H1 (cell line): Measurements from ENCODE around the gene PFDN1. TPM values are rescaled to one million over a fixed set of nuclear protein-coding genes. Genes with fewer than 3 reads are reported as not detected.

Source experiments
- CTCF ChIA-PET: fragments of 300-600 bp; sonication (Branson Sonifier 250); formaldehyde crosslinking; loops from one replicate; lab custom pipeline; 2021; ENCODE audit not compliant: partially characterized antibody; lab: Charles Lee
- POLR2A ChIA-PET: fragments of 300-600 bp; sonication (Branson Sonifier 250); formaldehyde crosslinking; loops from one replicate; lab custom pipeline; 2021; ENCODE audit warnings: inconsistent platforms; ENCODE audit not compliant: partially characterized antibody; lab: Charles Lee
- DNase-seq, 2 experiments: peaks; one replicate each; pipeline versions ENCODE4 v3.0.0 to v3.0.0-alpha.2; 2010 to 2022; ENCODE audit warnings: low spot score in 2 of 2, low read depth in 1 of 2, mixed read lengths in 1 of 2
- FAIRE-seq: peaks from 2 replicates; lab custom pipeline; 2011; peaks lifted over from hg19 to GRCh38; lab: Jason Lieb, UNC
- H2AFZ ChIP-seq: 2 replicates; pipeline ENCODE4 v1.8.1; 2012; ENCODE audit warnings: low read length, inconsistent platforms
- H2AK5ac ChIP-seq: 2 replicates; pipeline ENCODE4 v1.6.1; 2013; ENCODE audit warnings: low read depth, low read length
- H2BK120ac ChIP-seq: replicated peaks from 2 replicates; pipeline ENCODE3; 2013; ENCODE audit warnings: low read depth, low read length, inconsistent platforms
- H2BK12ac ChIP-seq: 2 replicates; pipeline ENCODE4 v1.6.1; 2013; ENCODE audit warnings: low read depth, low read length
- H2BK15ac ChIP-seq: 2 replicates; pipeline ENCODE4 v1.6.1; 2013; ENCODE audit warnings: low read length
- H2BK20ac ChIP-seq: 2 replicates; pipeline ENCODE4 v1.6.1; 2013; ENCODE audit warnings: low read length
- H2BK5ac ChIP-seq: 2 replicates; pipeline ENCODE4 v1.6.1; 2013; ENCODE audit warnings: low read depth, low read length
- H3K14ac ChIP-seq: 2 replicates; pipeline ENCODE4 v1.6.1; 2013; ENCODE audit warnings: inconsistent platforms; ENCODE audit not compliant: insufficient read length
- H3K18ac ChIP-seq: 2 replicates; pipeline ENCODE4 v1.6.1; 2013; ENCODE audit warnings: low read length; ENCODE audit errors: extremely low read depth
- H3K23ac ChIP-seq: 2 replicates; pipeline ENCODE4 v1.6.1; 2013; ENCODE audit warnings: inconsistent platforms; ENCODE audit not compliant: insufficient read length
- H3K23me2 ChIP-seq: 2 replicates; pipeline ENCODE4 v1.6.1; 2013; ENCODE audit warnings: low read depth, low read length
- H3K27ac ChIP-seq: 2 replicates; pipeline ENCODE4 v1.6.1; 2011; ENCODE audit warnings: low read depth, low read length, inconsistent platforms
- H3K27me3 ChIP-seq, 4 experiments: replicated peaks in 1 of 4; 1 replicate in 1 of 4; 2 replicates in 3 of 4; pipeline versions ENCODE4 v1.6.1 to v1.8.1; 2011 to 2013; ENCODE audit warnings: low read length in 3 of 4, mild to moderate bottlenecking in 3 of 4, inconsistent platforms in 2 of 4, mixed read lengths in 2 of 4, moderate library complexity in 1 of 4; ENCODE audit not compliant: control insufficient read depth in 3 of 4, insufficient read depth in 3 of 4; ENCODE audit errors: extremely low read depth in 1 of 4
- H3K36me3 ChIP-seq, 4 experiments: 2 replicates each; pipeline versions ENCODE4 v1.6.1 to v1.8.1; 2011 to 2013; ENCODE audit warnings: mild to moderate bottlenecking in 4 of 4, low read length in 3 of 4, moderate library complexity in 2 of 4, control low read depth in 1 of 4, inconsistent platforms in 1 of 4; ENCODE audit not compliant: insufficient read depth in 4 of 4, control insufficient read depth in 2 of 4
- H3K4ac ChIP-seq: replicated peaks from 2 replicates; pipeline ENCODE3; 2013; ENCODE audit warnings: low read length, low read depth, mixed read lengths, inconsistent platforms; ENCODE audit not compliant: insufficient read length
- H3K4me1 ChIP-seq, 4 experiments: replicated peaks in 1 of 4; 1 replicate in 1 of 4; 2 replicates in 3 of 4; pipeline versions ENCODE4 v1.6.1 to v1.8.1; 2011 to 2013; ENCODE audit warnings: low read length in 3 of 4, inconsistent platforms in 2 of 4, mixed read lengths in 1 of 4; ENCODE audit not compliant: insufficient read depth in 4 of 4, control insufficient read depth in 3 of 4
- H3K4me2 ChIP-seq, 2 experiments: 2 replicates each; pipeline versions ENCODE4 v1.6.1 to v1.8.1; 2011 to 2013; ENCODE audit warnings: low read depth in 2 of 2, low read length in 2 of 2, control low read depth in 1 of 2, inconsistent platforms in 1 of 2, mild to moderate bottlenecking in 1 of 2; ENCODE audit not compliant: insufficient read depth in 1 of 2
- H3K4me3 ChIP-seq, 4 experiments: fragments of 200-600, 300-600 bp in 1 of 4; sonication (generic), shearing (Covaris generic), sonication (Bioruptor Twin) in 1 of 4; 2 replicates each; pipeline versions ENCODE4 v1.5.1 to v1.8.1; 2011 to 2016; ENCODE audit warnings: low read length in 4 of 4, low read depth in 3 of 4, control low read depth in 2 of 4, inconsistent platforms in 2 of 4, mild to moderate bottlenecking in 2 of 4, mixed read lengths in 1 of 4, moderate library complexity in 1 of 4; ENCODE audit not compliant: insufficient read depth in 2 of 4; ENCODE audit errors: extremely low read depth in 1 of 4
- H3K56ac ChIP-seq: replicated peaks from 2 replicates; pipeline ENCODE3; 2013; ENCODE audit warnings: low read depth, mild to moderate bottlenecking, mixed read lengths, low read length, inconsistent platforms; ENCODE audit not compliant: insufficient read length
- H3K79me1 ChIP-seq: 2 replicates; pipeline ENCODE4 v1.6.1; 2013; ENCODE audit warnings: low read depth, low read length, control low read depth
- H3K79me2 ChIP-seq, 2 experiments: 2 replicates each; pipeline versions ENCODE4 v1.6.1 to v1.8.1; 2012 to 2013; ENCODE audit warnings: low read length in 2 of 2, mild to moderate bottlenecking in 2 of 2, inconsistent platforms in 1 of 2; ENCODE audit not compliant: insufficient read depth in 2 of 2, control insufficient read depth in 1 of 2
- H3K9ac ChIP-seq, 4 experiments: replicated peaks in 1 of 4; 1 replicate in 1 of 4; 2 replicates in 3 of 4; pipeline versions ENCODE4 v1.6.1 to v1.8.1; 2011 to 2013; ENCODE audit warnings: low read depth in 3 of 4, low read length in 3 of 4, control low read depth in 2 of 4, mild to moderate bottlenecking in 2 of 4, moderate library complexity in 2 of 4, inconsistent platforms in 1 of 4; ENCODE audit errors: extremely low read depth in 1 of 4
- H3K9me3 ChIP-seq, 2 experiments: 2 replicates each; pipeline versions ENCODE4 v1.6.1 to v1.8.1; 2012 to 2013; ENCODE audit warnings: mild to moderate bottlenecking in 2 of 2, moderate library complexity in 2 of 2, control low read depth in 1 of 2, inconsistent platforms in 1 of 2, low read depth in 1 of 2, low read length in 1 of 2, mixed read lengths in 1 of 2; ENCODE audit not compliant: insufficient read depth in 2 of 2
- H4K20me1 ChIP-seq, 2 experiments: replicated peaks in 1 of 2; 2 replicates each; pipeline versions ENCODE3 to v1.8.1; 2011 to 2013; ENCODE audit warnings: inconsistent platforms in 2 of 2, low read length in 2 of 2, mild to moderate bottlenecking in 1 of 2; ENCODE audit not compliant: insufficient read depth in 2 of 2, control insufficient read depth in 1 of 2
- H4K5ac ChIP-seq: 2 replicates; pipeline ENCODE4 v1.6.1; 2013; ENCODE audit warnings: low read length, low read depth, mixed read lengths, inconsistent platforms; ENCODE audit not compliant: insufficient read length
- H4K8ac ChIP-seq: 2 replicates; pipeline ENCODE4 v1.8.0; 2013; ENCODE audit warnings: mild to moderate bottlenecking, moderate library complexity, low read length, inconsistent platforms; ENCODE audit not compliant: insufficient read depth; ENCODE audit errors: extremely low read depth
- H4K91ac ChIP-seq: replicated peaks from 2 replicates; pipeline ENCODE3; 2013; ENCODE audit warnings: low read length, mixed read lengths, inconsistent platforms; ENCODE audit not compliant: insufficient read length
- CTCF ChIP-seq, 3 experiments: IDR thresholded peaks; 1 replicate in 2 of 3; 2 replicates in 1 of 3; pipeline versions ENCODE4 v1.5.1 to v1.6.1; 2011; ENCODE audit warnings: low read length in 3 of 3, mild to moderate bottlenecking in 3 of 3, inconsistent platforms in 2 of 3, low read depth in 1 of 3, moderate library complexity in 1 of 3; ENCODE audit not compliant: insufficient read depth in 1 of 3; ENCODE audit errors: control extremely low read depth in 1 of 3
- EP300 ChIP-seq, 2 experiments: IDR thresholded peaks; 1 replicate in 1 of 2; 2 replicates in 1 of 2; pipeline ENCODE4 v1.6.1; 2011 to 2012; ENCODE audit warnings: low read depth in 2 of 2, low read length in 2 of 2, mild to moderate bottlenecking in 2 of 2, borderline replicate concordance in 1 of 2, inconsistent platforms in 1 of 2, moderate library complexity in 1 of 2
- HDAC6 ChIP-seq: IDR thresholded peaks from one replicate; pipeline ENCODE4 v1.7.1; 2012; ENCODE audit warnings: low read depth, mild to moderate bottlenecking, inconsistent platforms, low read length, moderate library complexity
- JUN ChIP-seq: IDR thresholded peaks from 2 replicates; pipeline ENCODE4 v1.6.1; 2011; ENCODE audit warnings: low read depth, mild to moderate bottlenecking, improper control_type of control experiment, low read length
- KDM5A ChIP-seq: fragments of 200-600 bp; IDR thresholded peaks from 2 replicates; pipeline ENCODE4 v1.7.1; 2012; ENCODE audit warnings: mild to moderate bottlenecking, low read length, inconsistent platforms, mixed read lengths
- RBBP5 ChIP-seq: IDR thresholded peaks from 2 replicates; pipeline ENCODE4 v1.7.1; 2012; ENCODE audit warnings: low read depth, mild to moderate bottlenecking, inconsistent platforms, low read length, moderate library complexity, borderline replicate concordance
- SIRT6 ChIP-seq: IDR thresholded peaks from one replicate; pipeline ENCODE4 v1.7.1; 2012; ENCODE audit warnings: low read length, inconsistent platforms
- SUZ12 ChIP-seq: fragments of 200-600 bp; sonication (generic); IDR thresholded peaks from 2 replicates; pipeline ENCODE4 v1.6.1; 2012; ENCODE audit warnings: mild to moderate bottlenecking, inconsistent platforms, low read length, moderate library complexity, mixed read lengths
- WGBS, 2 experiments: shearing (Covaris generic) in 1 of 2; methylation state at CpG; one replicate each; pipeline versions ENCODE4 v1.1.6 to v1.1.7; 2013 to 2015; ENCODE audit warnings: low lambda C conversion rate in 2 of 2, mixed read lengths in 2 of 2, inconsistent platforms in 1 of 2, low coverage in 1 of 2, missing lambda C conversion rate in 1 of 2; ENCODE audit not compliant: insufficient replicate concordance in 2 of 2, insufficient coverage in 1 of 2, insufficient read length in 1 of 2; ENCODE audit errors: extremely low coverage in 1 of 2, missing lambda C conversion rate in 1 of 2; 5-methylcytosine and 5-hydroxymethylcytosine counted together
- polyA plus RNA-seq, 7 experiments: library from polyadenylated mRNA; depleted of rRNA in 3 of 7; stranded (reverse) in 5 of 7; unstranded in 2 of 7; fragments of >200 nt in 5 of 7; fragments of 200-250 nt in 2 of 7; gene quantifications; 1 replicate in 5 of 7; 2 replicates in 1 of 7; 4 replicates in 1 of 7; pipeline versions ENCODE4 v1.2.1 to v1.2.3, GENCODE V29; 2011 to 2013; ENCODE audit warnings: missing spikeins in 2 of 7, mixed read lengths in 2 of 7
- total RNA-seq: library from RNA; stranded (reverse); fragmentation: NEBNext Ultra II Directional; extraction: Animal tissue kit (Norgen Biotek cat#: 25700); gene quantifications from 2 replicates; pipeline ENCODE4 v1.2.1, GENCODE V29; 2021

PFDN1 gene
- total and polyA plus RNA-seq, 2 of the 8 experiments (the other 6 are each of a cell fraction or from before 2014, with no cell fraction given): 53.0 to 89.6 TPM

- H4K5ac ChIP-seq: no peak overlapping the region
- H3K27ac ChIP-seq: no peak overlapping the region
- no peaks in the 10 kb centered on the region for H3K27me3 ChIP-seq
- no peak overlapping the region for H3K14ac ChIP-seq
- H3K79me2 ChIP-seq: peaks cover 0 to 18% of the 10 kb centered on the region in 2 experiments; a peak in 1 of 4 replicates
- H4K91ac ChIP-seq: no peak overlapping the region
- no peak overlapping the region for H3K4me3 ChIP-seq
- no peak overlapping the region for H2BK120ac ChIP-seq
- H2BK12ac ChIP-seq: no peak overlapping the region
- H3K9me3 ChIP-seq: no peaks in the 10 kb centered on the region; a peak in 1 of 4 replicates
- peaks cover 0 to 2% (median 0%) of the 10 kb centered on the region in 4 experiments; a peak in 4 of 7 replicates for H3K4me1 ChIP-seq
- FAIRE-seq (no peak), DNase-seq (no peak)
- H2AFZ ChIP-seq: no peak overlapping the region
- H3K4me2 ChIP-seq: no peak overlapping the region
- H3K4ac ChIP-seq: no peak overlapping the region
- peaks cover 0 to 2% of the 10 kb centered on the region in 2 experiments for H4K20me1 ChIP-seq
- H3K56ac ChIP-seq: no peak overlapping the region
- H2AK5ac ChIP-seq: no peak overlapping the region
- H3K18ac ChIP-seq: no peak overlapping the region
- no peak overlapping the region for H3K9ac ChIP-seq
- H2BK15ac ChIP-seq: no peak overlapping the region
- CTCF ChIA-PET: interaction anchor here (1.3 to 25.9 kb wide), 5 partner anchors 10 to 96 kb away, joined by 3 to 676 read pairs (median 7); partner anchors contain the start of gene HBEGF
- H4K8ac ChIP-seq: no peak overlapping the region
- H3K23me2 ChIP-seq: no peaks in the 10 kb centered on the region
- H2BK20ac ChIP-seq: no peak overlapping the region
- H3K36me3 ChIP-seq: no peaks in the 10 kb centered on the region
- 96% methylated on average over 3 of the region's 3 CpGs; no CpG with 5 or more reads in 1 of the 2 experiments for WGBS, 2 experiments
- POLR2A ChIA-PET: no interaction called here
- H3K79me1 ChIP-seq: peaks cover 2% of the 10 kb centered on the region; the same call in 1 of the 2 replicates
- no peak overlapping the region for H2BK5ac ChIP-seq
- no peak overlapping the region for H3K23ac ChIP-seq
- no peak for TF ChIP-seq JUN
- TF ChIP-seq HDAC6: no peak
- no peak for TF ChIP-seq KDM5A
- TF ChIP-seq EP300 (IDR thresholded peaks at IDR 0.05; ENCODE audit: borderline replicate concordance in 1 of 2, low read depth in 2 of 2, low read length in 2 of 2): no peak
- no peak for TF ChIP-seq SUZ12
- TF ChIP-seq CTCF (IDR thresholded peaks at IDR 0.05; ENCODE audit: control extremely low read depth in 1 of 3, insufficient read depth in 1 of 3, low read depth in 1 of 3, low read length in 3 of 3): no peak
- TF ChIP-seq RBBP5: no peak
- TF ChIP-seq SIRT6: no peak
These were observed 40.1 kb downstream of the PFDN1 start for GRCh38 chr5:140262839-140263238.
